ENCODE measurements around the gene LY86. TPM values are rescaled to one million over a fixed set of nuclear protein-coding genes. Genes with fewer than 3 reads are reported as not detected.
"Not testable (repeated sequence)": the region's sequence is repeated elsewhere in the genome, so short reads cannot be mapped to it uniquely, and the experiment has no call there.

LY86 gene
- total RNA-seq, 4 donors from 2014 or later: 1.2 to 2.8 TPM; not detected in 2

GRCh38 chr6:6609450-6609849 is 20.9 kb downstream of the LY86 start:
- H3K27me3 ChIP-seq: no peaks in the 10 kb centered on the region
- H3K27ac ChIP-seq: no peak overlapping the region
- TF ChIP-seq CTCF (IDR thresholded peaks at IDR 0.05) (no peak), POLR2A (IDR thresholded peaks at IDR 0.05) (no peak)
- WGBS, 2 donors: 82 to 83% methylated on average over 2 of the region's 2 CpGs
- no peak overlapping the region for H3K4me3 ChIP-seq (replicated peaks in 1 of 3)
- H3K36me3 ChIP-seq: no peaks in the 10 kb centered on the region
- no peaks in the 10 kb centered on the region for H3K9me3 ChIP-seq
- DNase-seq: no peak
- intact Hi-C loops (cut with DNase I): no loop called here
- H3K4me1 ChIP-seq: peaks cover 0 to 2% of the 10 kb centered on the region in 2 donors

GRCh38 chr6:6610031-6610591 is 21.6 kb downstream of the LY86 start:
- intact Hi-C loops (cut with DNase I): no loop called here
- Histone ChIP-seq H3K9me3 (no peaks in the 10 kb centered on the region), H3K4me3 (replicated peaks in 1 of 3) (no peak overlapping the region), H3K27ac (no peak overlapping the region), H3K4me1 (peaks cover 0 to 4% of the 10 kb centered on the region in 2 donors), H3K27me3 (no peaks in the 10 kb centered on the region), H3K36me3 (no peaks in the 10 kb centered on the region)
- no peak for DNase-seq
- 91 to 93% methylated on average over 10 of the region's 10 CpGs for WGBS, 2 donors
- TF ChIP-seq POLR2A (IDR thresholded peaks at IDR 0.05): no peak
- TF ChIP-seq CTCF (IDR thresholded peaks at IDR 0.05): no peak

- TF ChIP-seq CTCF (IDR thresholded peaks at IDR 0.05): no peak
- no peak for DNase-seq
- H3K27me3 ChIP-seq: no peaks in the 10 kb centered on the region
- no peak overlapping the region for H3K4me3 ChIP-seq (replicated peaks in 1 of 3)
- H3K27ac ChIP-seq: no peak overlapping the region
- intact Hi-C loops (cut with DNase I): no loop called here
- H3K4me1 ChIP-seq: peaks cover 0 to 4% of the 10 kb centered on the region in 2 donors
- no peaks in the 10 kb centered on the region for H3K36me3 ChIP-seq
- 85 to 95% methylated on average over 12 of the region's 12 CpGs for WGBS, 2 donors
- no peaks in the 10 kb centered on the region for H3K9me3 ChIP-seq
These were observed 23.0 kb downstream of the LY86 start for GRCh38 chr6:6611486-6611885.

GRCh38 chr6:6612308-6612707 is 23.8 kb downstream of the LY86 start:
- Histone ChIP-seq H3K27ac (no peak overlapping the region), H3K4me3 (replicated peaks in 1 of 3) (no peak overlapping the region)

GRCh38 chr6:6613103-6613718 is 24.7 kb downstream of the LY86 start:
- H3K27me3 ChIP-seq; H3K27ac ChIP-seq; H3K4me3 ChIP-seq (replicated peaks in 1 of 3); intact Hi-C loops (cut with DNase I); H3K9me3 ChIP-seq; H3K4me1 ChIP-seq; DNase-seq; H3K36me3 ChIP-seq: not testable (repeated sequence)
- WGBS, 2 donors: 95 to 99% methylated on average over 24 to 36 of the region's 43 CpGs

More at GRCh38 chr6:6612308-6612707, 23.8 kb downstream of the LY86 start:
- H3K27me3 ChIP-seq: no peaks in the 10 kb centered on the region
- peaks cover 0 to 4% of the 10 kb centered on the region in 2 donors for H3K4me1 ChIP-seq
- TF ChIP-seq POLR2A (IDR thresholded peaks at IDR 0.05) (no peak), CTCF (IDR thresholded peaks at IDR 0.05) (no peak)
- H3K36me3 ChIP-seq: no peaks in the 10 kb centered on the region
- H3K9me3 ChIP-seq: no peaks in the 10 kb centered on the region
- intact Hi-C loops (cut with DNase I): no loop called here
- no peak for DNase-seq
- WGBS, 2 donors: 87 to 97% methylated on average over 7 of the region's 7 CpGs

All from thyroid gland (tissue), 4 donors.